ENCODE results near the gene UGGT1. TPM values are rescaled to one million over a fixed set of nuclear protein-coding genes. Genes with fewer than 3 reads are reported as not detected.

Gene UGGT1
- total RNA-seq, 6 experiments from 2014 or later = 31.4 to 96.5 (median 41.4) TPM

DNA sequence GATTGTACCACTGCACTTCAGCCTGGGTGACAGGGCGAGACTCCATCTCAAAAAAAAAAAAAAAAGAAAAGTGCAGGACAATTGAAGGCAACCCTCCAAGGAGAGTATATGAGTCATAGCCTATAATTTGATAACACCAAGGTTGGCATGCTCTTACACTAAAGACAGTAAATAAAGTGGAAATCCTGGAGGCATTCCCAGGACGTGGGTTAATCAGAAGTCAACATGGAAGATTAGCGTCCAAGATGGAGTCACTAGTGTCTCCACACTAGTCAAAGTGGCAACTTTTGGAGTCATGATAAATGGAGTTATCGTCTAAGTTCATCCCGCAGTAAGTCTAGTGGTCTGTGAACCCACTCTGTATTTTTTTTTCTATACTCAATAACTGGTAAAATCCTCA is 21.2 kb upstream of the UGGT1 start:
- no peaks in the 10 kb centered on the region for H3K27me3 ChIP-seq
- intact Hi-C loops (cut with DNase I) = no loop called here
- H3K4me1 ChIP-seq = no peaks in the 10 kb centered on the region
- no peak for DNase-seq
- no peak for TF ChIP-seq POLR2A (IDR thresholded peaks at IDR 0.05)
- TF ChIP-seq, protein P1, sequence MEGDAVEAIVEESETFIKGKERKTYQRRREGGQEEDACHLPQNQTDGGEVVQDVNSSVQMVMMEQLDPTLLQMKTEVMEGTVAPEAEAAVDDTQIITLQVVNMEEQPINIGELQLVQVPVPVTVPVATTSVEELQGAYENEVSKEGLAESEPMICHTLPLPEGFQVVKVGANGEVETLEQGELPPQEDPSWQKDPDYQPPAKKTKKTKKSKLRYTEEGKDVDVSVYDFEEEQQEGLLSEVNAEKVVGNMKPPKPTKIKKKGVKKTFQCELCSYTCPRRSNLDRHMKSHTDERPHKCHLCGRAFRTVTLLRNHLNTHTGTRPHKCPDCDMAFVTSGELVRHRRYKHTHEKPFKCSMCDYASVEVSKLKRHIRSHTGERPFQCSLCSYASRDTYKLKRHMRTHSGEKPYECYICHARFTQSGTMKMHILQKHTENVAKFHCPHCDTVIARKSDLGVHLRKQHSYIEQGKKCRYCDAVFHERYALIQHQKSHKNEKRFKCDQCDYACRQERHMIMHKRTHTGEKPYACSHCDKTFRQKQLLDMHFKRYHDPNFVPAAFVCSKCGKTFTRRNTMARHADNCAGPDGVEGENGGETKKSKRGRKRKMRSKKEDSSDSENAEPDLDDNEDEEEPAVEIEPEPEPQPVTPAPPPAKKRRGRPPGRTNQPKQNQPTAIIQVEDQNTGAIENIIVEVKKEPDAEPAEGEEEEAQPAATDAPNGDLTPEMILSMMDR (IDR thresholded peaks at IDR 0.05) = no peak
- WGBS (ENCODE audit: insufficient coverage, low coverage, low lambda C conversion rate, missing lambda C conversion rate) = 48% methylated on average over 3 of the region's 5 CpGs
- no peaks in the 10 kb centered on the region for H3K36me3 ChIP-seq
- no peak for ATAC-seq
- no peak overlapping the region for H3K27ac ChIP-seq
- H3K9me3 ChIP-seq = no peaks in the 10 kb centered on the region
- H3K4me3 ChIP-seq = no peak overlapping the region

DNA sequence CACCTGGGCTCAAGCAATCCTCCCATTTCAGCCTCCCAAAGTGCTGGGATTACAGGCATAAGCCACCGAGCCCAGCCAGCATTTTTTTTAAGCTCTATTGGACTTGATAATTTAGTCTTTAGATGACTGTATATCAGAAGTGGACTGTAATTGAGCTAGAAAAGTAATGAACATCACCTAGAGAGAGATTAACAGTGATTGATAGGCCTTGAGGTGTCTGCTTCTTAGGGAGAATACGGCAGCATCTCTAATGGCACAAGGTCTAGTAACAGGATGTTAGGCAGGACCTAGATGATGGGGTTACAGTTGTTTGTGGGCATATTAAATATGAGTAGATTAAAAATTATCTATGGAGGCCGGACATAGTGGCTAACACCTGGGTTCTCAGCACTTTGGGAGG is 17.7 kb upstream of the UGGT1 start:
- ATAC-seq = no peak
- WGBS (ENCODE audit: insufficient coverage, low coverage, low lambda C conversion rate, missing lambda C conversion rate) = 85% methylated on average over 3 of the region's 3 CpGs

DNA sequence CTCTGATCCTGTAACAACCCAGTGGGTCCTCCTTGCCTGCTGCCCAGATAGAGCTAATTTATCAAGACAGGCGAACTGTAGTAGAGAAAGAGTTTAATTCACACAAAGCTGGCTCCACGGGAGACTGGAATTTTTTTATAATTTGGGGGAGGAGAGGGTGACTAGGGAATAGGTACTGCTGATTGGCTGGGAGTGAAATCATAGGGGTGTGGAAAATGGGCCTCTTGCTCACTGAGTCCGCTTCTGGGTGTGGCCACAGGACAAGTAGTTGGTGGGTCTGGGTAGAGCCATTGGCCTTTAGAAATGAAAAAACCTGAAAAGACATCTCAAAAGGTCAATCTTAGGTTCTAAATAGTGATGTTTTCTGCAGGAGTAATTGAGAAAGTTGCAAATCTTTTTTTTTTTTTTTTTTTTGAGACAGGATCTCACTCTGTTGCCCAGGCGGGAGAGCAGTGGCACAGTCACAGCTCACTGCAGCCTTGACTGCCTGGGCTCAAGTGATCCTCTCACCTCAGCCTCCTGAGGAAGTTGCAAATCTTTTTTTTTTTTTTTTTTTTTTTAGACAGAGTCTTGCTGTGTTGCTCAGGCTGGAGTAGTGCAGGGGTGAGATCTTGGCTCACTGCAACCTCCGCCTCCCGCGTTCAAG is 14.4 kb upstream of the UGGT1 start:
- H3K27ac ChIP-seq = no peak overlapping the region
- intact Hi-C loops (cut with DNase I) = no loop called here
- no peaks in the 10 kb centered on the region for H3K27me3 ChIP-seq
- 85% methylated on average over 5 of the region's 7 CpGs for WGBS (ENCODE audit: insufficient coverage, low coverage, low lambda C conversion rate, missing lambda C conversion rate)
- no peak for ATAC-seq
- DNase-seq = no peak
- no peaks in the 10 kb centered on the region for H3K4me1 ChIP-seq
- TF ChIP-seq, protein P1 (IDR thresholded peaks at IDR 0.05) = no peak
- no peak for TF ChIP-seq POLR2A (IDR thresholded peaks at IDR 0.05)
- no peaks in the 10 kb centered on the region for H3K9me3 ChIP-seq
- H3K36me3 ChIP-seq = no peaks in the 10 kb centered on the region
- no peak overlapping the region for H3K4me3 ChIP-seq

More for the DNA sequence above, 17.7 kb upstream of the UGGT1 start:
- no peak for DNase-seq
- no peaks in the 10 kb centered on the region for H3K36me3 ChIP-seq
- intact Hi-C loops (cut with DNase I) = no loop called here
- H3K9me3 ChIP-seq = no peaks in the 10 kb centered on the region
- H3K27me3 ChIP-seq = no peaks in the 10 kb centered on the region
- no peaks in the 10 kb centered on the region for H3K4me1 ChIP-seq
- no peak overlapping the region for H3K27ac ChIP-seq
- TF ChIP-seq POLR2A (IDR thresholded peaks at IDR 0.05) = no peak
- TF ChIP-seq, protein P1 (IDR thresholded peaks at IDR 0.05) = no peak
- H3K4me3 ChIP-seq = no peak overlapping the region

DNA sequence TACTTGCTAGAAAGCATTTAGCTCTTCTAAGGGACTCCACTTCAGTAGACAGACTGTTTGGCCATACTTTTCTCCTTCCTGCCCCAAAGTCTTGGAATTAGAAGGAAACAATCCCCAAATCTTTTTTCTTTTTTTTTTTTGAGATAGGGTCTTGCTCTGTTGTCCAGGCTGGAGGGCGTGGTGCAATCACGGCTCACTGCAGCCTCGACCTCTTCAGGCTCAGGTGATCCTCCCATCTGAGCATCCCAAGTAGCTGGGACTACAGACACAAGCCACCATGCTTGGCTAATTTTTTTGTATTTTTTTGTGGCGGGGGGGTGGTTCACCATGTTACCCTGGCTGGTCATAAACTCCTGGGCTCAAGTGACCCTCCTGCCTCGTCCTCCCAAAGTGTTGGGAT is 6.2 kb upstream of the UGGT1 start:
- Histone ChIP-seq H3K36me3 (no peaks in the 10 kb centered on the region), H3K4me3 (no peak overlapping the region), H3K4me1 (no peaks in the 10 kb centered on the region), H3K27ac (no peak overlapping the region), H3K27me3 (no peaks in the 10 kb centered on the region), H3K9me3 (no peaks in the 10 kb centered on the region)
- TF ChIP-seq, protein P1 (IDR thresholded peaks at IDR 0.05) = no peak
- no peak for ATAC-seq
- intact Hi-C loops (cut with DNase I) = no loop called here
- no peak for DNase-seq
- WGBS (ENCODE audit: insufficient coverage, low coverage, low lambda C conversion rate, missing lambda C conversion rate) = 47% methylated on average over 3 of the region's 5 CpGs

DNA sequence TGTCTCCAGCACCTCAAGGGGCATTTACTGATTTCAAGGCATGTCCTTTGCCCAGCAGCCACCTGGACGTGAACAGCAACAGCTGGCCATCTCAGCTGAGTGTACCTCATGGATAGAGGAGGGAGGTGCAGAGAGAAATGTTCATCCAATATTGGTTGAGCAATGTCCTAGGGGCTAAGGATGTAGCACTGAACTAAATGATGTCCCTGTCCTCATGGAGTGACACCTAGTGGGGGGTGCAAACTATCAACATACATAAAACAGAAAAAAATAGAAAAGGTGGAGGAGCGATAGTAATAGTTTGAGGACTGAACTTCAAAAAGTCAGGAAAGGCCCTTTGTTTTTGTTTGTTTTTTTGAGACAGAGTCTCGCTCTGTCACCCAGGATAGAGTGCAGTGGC is 4.8 kb upstream of the UGGT1 start:
- TF ChIP-seq, protein P1 (IDR thresholded peaks at IDR 0.05) = no peak
- no peak for TF ChIP-seq POLR2A (IDR thresholded peaks at IDR 0.05)
- Histone ChIP-seq H3K27ac (no peak overlapping the region), H3K9me3 (no peaks in the 10 kb centered on the region), H3K36me3 (no peaks in the 10 kb centered on the region), H3K4me1 (no peaks in the 10 kb centered on the region), H3K27me3 (no peaks in the 10 kb centered on the region), H3K4me3 (no peak overlapping the region)
- 71% methylated on average over 2 of the region's 3 CpGs for WGBS (ENCODE audit: insufficient coverage, low coverage, low lambda C conversion rate, missing lambda C conversion rate)
- ATAC-seq (no peak), DNase-seq (no peak)
- intact Hi-C loops (cut with DNase I) = no loop called here
